ENCODE measurements around the gene PRAMEF8. TPM values are rescaled to one million over a fixed set of nuclear protein-coding genes. Genes with fewer than 3 reads are reported as not detected.
"Not testable (repeated sequence)": the region's sequence is repeated elsewhere in the genome, so short reads cannot be mapped to it uniquely, and the experiment has no call there.

The PRAMEF8 gene
- not detected in 2 replicates for total RNA-seq

GRCh38 chr1:13285037-13285436 lies at the start of gene PRAMEF8:
PRAMEF8 (minus strand) TSS chr1:13285137; CDS start chr1:13284091, 1,046 bp downstream.
- not testable (repeated sequence) for DNase-seq (ENCODE audit: low read depth); H3K4me3 ChIP-seq (ENCODE audit: low read depth, low read length); H3K36me3 ChIP-seq (ENCODE audit: control insufficient read depth, insufficient read depth, low read length); H3K27me3 ChIP-seq (ENCODE audit: control insufficient read depth, insufficient read depth, low read length)

GRCh38 chr1:13315281-13315680 lies 30.3 kb upstream of the PRAMEF8 start, which contains the start of gene PRAMEF15:
PRAMEF15 (plus strand) TSS chr1:13315581; CDS start chr1:13318408, 2,827 bp downstream.
- not testable (repeated sequence) for H3K4me3 ChIP-seq (ENCODE audit: low read depth, low read length); H3K36me3 ChIP-seq (ENCODE audit: control insufficient read depth, insufficient read depth, low read length)

GRCh38 chr1:13303239-13303638 lies 18.3 kb upstream of the PRAMEF8 start, which contains the start of gene PRAMEF33:
PRAMEF33 (plus strand) TSS chr1:13303539; CDS start chr1:13305955, 2,416 bp downstream.
- not testable (repeated sequence) for H3K4me3 ChIP-seq (ENCODE audit: low read depth, low read length); H3K27me3 ChIP-seq (ENCODE audit: control insufficient read depth, insufficient read depth, low read length); DNase-seq (ENCODE audit: low read depth); H3K36me3 ChIP-seq (ENCODE audit: control insufficient read depth, insufficient read depth, low read length)

More at GRCh38 chr1:13315281-13315680, 30.3 kb upstream of the PRAMEF8 start, which contains the start of gene PRAMEF15:
- not testable (repeated sequence) for H3K27me3 ChIP-seq (ENCODE audit: control insufficient read depth, insufficient read depth, low read length); DNase-seq (ENCODE audit: low read depth)

- not testable (repeated sequence) for H3K36me3 ChIP-seq (ENCODE audit: control insufficient read depth, insufficient read depth, low read length); DNase-seq (ENCODE audit: low read depth); H3K27me3 ChIP-seq (ENCODE audit: control insufficient read depth, insufficient read depth, low read length); H3K4me3 ChIP-seq (ENCODE audit: low read depth, low read length)
Observed at GRCh38 chr1:13302197-13302596, 17.3 kb upstream of the PRAMEF8 start.

- H3K27me3 ChIP-seq (ENCODE audit: control insufficient read depth, insufficient read depth, low read length); H3K4me3 ChIP-seq (ENCODE audit: low read depth, low read length); H3K36me3 ChIP-seq (ENCODE audit: control insufficient read depth, insufficient read depth, low read length); DNase-seq (ENCODE audit: low read depth): not testable (repeated sequence)
Observed at GRCh38 chr1:13298699-13299098, 13.8 kb upstream of the PRAMEF8 start.

GRCh38 chr1:13297216-13297931 lies 12.4 kb upstream of the PRAMEF8 start:
- DNase-seq (ENCODE audit: low read depth); H3K36me3 ChIP-seq (ENCODE audit: control insufficient read depth, insufficient read depth, low read length); H3K4me3 ChIP-seq (ENCODE audit: low read depth, low read length); H3K27me3 ChIP-seq (ENCODE audit: control insufficient read depth, insufficient read depth, low read length): not testable (repeated sequence)

GRCh38 chr1:13289030-13289429 lies 4.1 kb upstream of the PRAMEF8 start:
- H3K4me3 ChIP-seq (ENCODE audit: low read depth, low read length); H3K27me3 ChIP-seq (ENCODE audit: control insufficient read depth, insufficient read depth, low read length); DNase-seq (ENCODE audit: low read depth): not testable (repeated sequence)

GRCh38 chr1:13279617-13280016 lies 5.3 kb downstream of the PRAMEF8 start:
- H3K27me3 ChIP-seq (ENCODE audit: control insufficient read depth, insufficient read depth, low read length); H3K4me3 ChIP-seq (ENCODE audit: low read depth, low read length); H3K36me3 ChIP-seq (ENCODE audit: control insufficient read depth, insufficient read depth, low read length); DNase-seq (ENCODE audit: low read depth): not testable (repeated sequence)

More at GRCh38 chr1:13289030-13289429, 4.1 kb upstream of the PRAMEF8 start:
- H3K36me3 ChIP-seq (ENCODE audit: control insufficient read depth, insufficient read depth, low read length) = not testable (repeated sequence)

- not testable (repeated sequence) for H3K27me3 ChIP-seq (ENCODE audit: control insufficient read depth, insufficient read depth, low read length); H3K36me3 ChIP-seq (ENCODE audit: control insufficient read depth, insufficient read depth, low read length); H3K4me3 ChIP-seq (ENCODE audit: low read depth, low read length); DNase-seq (ENCODE audit: low read depth)
Observed at GRCh38 chr1:13277016-13277415, 7.9 kb downstream of the PRAMEF8 start.

GRCh38 chr1:13265124-13265523 lies 19.8 kb downstream of the PRAMEF8 start:
- H3K36me3 ChIP-seq (ENCODE audit: control insufficient read depth, insufficient read depth, low read length); DNase-seq (ENCODE audit: low read depth); H3K27me3 ChIP-seq (ENCODE audit: control insufficient read depth, insufficient read depth, low read length): not testable (repeated sequence)

GRCh38 chr1:13253898-13254297 lies 31.0 kb downstream of the PRAMEF8 start, which contains the start of gene PRAMEF5:
PRAMEF5 (plus strand) TSS chr1:13254198; CDS start chr1:13259269, 5,071 bp downstream.
- H3K36me3 ChIP-seq (ENCODE audit: control insufficient read depth, insufficient read depth, low read length); DNase-seq (ENCODE audit: low read depth); H3K27me3 ChIP-seq (ENCODE audit: control insufficient read depth, insufficient read depth, low read length); H3K4me3 ChIP-seq (ENCODE audit: low read depth, low read length): not testable (repeated sequence)

More at GRCh38 chr1:13265124-13265523, 19.8 kb downstream of the PRAMEF8 start:
- H3K4me3 ChIP-seq (ENCODE audit: low read depth, low read length) = not testable (repeated sequence)

- H3K27me3 ChIP-seq (ENCODE audit: control insufficient read depth, insufficient read depth, low read length); H3K4me3 ChIP-seq (ENCODE audit: low read depth, low read length); DNase-seq (ENCODE audit: low read depth); H3K36me3 ChIP-seq (ENCODE audit: control insufficient read depth, insufficient read depth, low read length): not testable (repeated sequence)
Observed at GRCh38 chr1:13247122-13247521, 37.8 kb downstream of the PRAMEF8 start.

- not testable (repeated sequence) for H3K27me3 ChIP-seq (ENCODE audit: control insufficient read depth, insufficient read depth, low read length); DNase-seq (ENCODE audit: low read depth)
Observed at GRCh38 chr1:13246554-13246871, 38.4 kb downstream of the PRAMEF8 start.

GRCh38 chr1:13245841-13246553 lies 38.9 kb downstream of the PRAMEF8 start:
- H3K27me3 ChIP-seq (ENCODE audit: control insufficient read depth, insufficient read depth, low read length); H3K36me3 ChIP-seq (ENCODE audit: control insufficient read depth, insufficient read depth, low read length); DNase-seq (ENCODE audit: low read depth); H3K4me3 ChIP-seq (ENCODE audit: low read depth, low read length): not testable (repeated sequence)

More at GRCh38 chr1:13246554-13246871, 38.4 kb downstream of the PRAMEF8 start:
- not testable (repeated sequence) for H3K4me3 ChIP-seq (ENCODE audit: low read depth, low read length); H3K36me3 ChIP-seq (ENCODE audit: control insufficient read depth, insufficient read depth, low read length)

All from kidney epithelial cell (primary cell).